GM12874 (cell line): ENCODE data around the gene DBNDD1.

Experiments
- TF ChIP-seq, protein P1 (sequence below): IDR thresholded peaks from 2 replicates; pipeline ENCODE4 v1.5.1; 2011; ENCODE audit warnings: low read depth, mild to moderate bottlenecking, control low read depth, low read length, moderate library complexity; ENCODE audit not compliant: insufficient read depth

The DBNDD1 gene

DNA sequence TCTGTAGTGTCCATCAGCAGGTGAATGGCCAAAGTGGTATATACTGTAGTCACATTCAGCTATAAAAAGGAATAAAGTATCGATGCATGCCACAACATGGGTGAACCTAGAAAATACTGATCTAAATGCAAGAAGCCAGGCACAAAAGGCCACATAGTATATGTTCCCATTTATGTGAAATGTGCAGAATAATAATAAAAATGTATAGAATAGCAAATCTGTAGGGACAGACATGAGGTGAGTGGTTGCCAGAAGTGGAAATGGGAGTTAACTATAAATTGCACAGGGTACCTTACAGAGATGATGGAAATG is 23.1 kb downstream of the DBNDD1 start:
- TF ChIP-seq, protein P1, sequence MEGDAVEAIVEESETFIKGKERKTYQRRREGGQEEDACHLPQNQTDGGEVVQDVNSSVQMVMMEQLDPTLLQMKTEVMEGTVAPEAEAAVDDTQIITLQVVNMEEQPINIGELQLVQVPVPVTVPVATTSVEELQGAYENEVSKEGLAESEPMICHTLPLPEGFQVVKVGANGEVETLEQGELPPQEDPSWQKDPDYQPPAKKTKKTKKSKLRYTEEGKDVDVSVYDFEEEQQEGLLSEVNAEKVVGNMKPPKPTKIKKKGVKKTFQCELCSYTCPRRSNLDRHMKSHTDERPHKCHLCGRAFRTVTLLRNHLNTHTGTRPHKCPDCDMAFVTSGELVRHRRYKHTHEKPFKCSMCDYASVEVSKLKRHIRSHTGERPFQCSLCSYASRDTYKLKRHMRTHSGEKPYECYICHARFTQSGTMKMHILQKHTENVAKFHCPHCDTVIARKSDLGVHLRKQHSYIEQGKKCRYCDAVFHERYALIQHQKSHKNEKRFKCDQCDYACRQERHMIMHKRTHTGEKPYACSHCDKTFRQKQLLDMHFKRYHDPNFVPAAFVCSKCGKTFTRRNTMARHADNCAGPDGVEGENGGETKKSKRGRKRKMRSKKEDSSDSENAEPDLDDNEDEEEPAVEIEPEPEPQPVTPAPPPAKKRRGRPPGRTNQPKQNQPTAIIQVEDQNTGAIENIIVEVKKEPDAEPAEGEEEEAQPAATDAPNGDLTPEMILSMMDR, result no peak

DNA sequence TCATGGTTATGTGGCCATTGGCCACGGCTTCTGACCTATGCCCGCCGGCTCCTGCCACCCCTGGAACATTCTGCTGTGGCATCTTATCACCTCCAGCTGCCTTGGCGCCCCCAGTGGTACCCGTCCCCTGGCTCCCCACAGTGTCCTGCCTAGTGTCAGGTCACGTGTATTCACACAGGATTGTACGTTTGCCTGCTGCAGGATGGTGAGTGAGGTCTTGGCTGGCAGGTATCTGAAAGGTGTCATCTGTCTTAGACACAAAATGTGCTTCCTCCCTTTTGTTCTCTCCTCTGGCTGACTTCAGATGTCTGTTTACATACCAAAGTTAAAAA is 24.9 kb downstream of the DBNDD1 start:
- TF ChIP-seq, protein P1, result no peak

DNA sequence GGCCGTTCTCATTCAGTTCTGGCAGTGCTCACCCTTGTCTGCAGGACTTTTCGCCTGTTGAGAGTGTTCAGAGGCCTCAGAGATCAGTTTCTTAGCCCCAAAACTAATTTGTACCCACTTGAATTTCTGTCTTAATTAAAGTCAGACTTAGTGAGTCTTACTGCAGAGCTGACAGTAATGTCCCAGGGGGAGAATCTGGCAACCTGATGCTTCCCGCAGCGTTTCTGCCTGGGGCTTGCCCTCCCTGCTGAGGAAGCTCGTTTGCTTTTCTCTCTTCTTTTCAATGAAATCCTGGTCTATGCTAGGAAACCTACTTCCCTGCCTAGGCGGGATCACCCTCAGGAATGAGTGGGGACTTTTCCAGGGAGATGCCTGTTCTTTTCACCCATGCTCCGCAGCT is 25.3 kb downstream of the DBNDD1 start:
- TF ChIP-seq, protein P1, result no peak

DNA sequence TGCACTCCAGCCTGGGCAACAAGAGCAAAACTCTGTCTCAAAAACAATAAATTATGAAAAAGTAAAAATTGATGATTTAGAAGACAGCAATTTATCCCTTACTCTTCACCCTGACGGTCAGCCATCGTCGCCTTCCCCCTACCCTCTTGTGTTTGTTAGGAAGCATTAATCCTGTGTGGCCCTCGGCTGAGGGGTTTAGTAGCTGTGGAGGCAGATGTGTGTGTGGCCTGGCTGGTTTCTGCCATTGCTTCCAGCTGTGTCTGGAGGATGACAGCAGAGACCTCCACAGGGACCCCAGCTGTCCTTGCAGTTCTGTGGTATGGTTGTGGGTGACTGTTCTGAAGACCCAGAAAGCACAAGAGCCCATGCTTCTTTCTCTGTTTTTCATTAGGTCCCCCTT is 25.9 kb downstream of the DBNDD1 start:
- TF ChIP-seq, protein P1, result no peak

DNA sequence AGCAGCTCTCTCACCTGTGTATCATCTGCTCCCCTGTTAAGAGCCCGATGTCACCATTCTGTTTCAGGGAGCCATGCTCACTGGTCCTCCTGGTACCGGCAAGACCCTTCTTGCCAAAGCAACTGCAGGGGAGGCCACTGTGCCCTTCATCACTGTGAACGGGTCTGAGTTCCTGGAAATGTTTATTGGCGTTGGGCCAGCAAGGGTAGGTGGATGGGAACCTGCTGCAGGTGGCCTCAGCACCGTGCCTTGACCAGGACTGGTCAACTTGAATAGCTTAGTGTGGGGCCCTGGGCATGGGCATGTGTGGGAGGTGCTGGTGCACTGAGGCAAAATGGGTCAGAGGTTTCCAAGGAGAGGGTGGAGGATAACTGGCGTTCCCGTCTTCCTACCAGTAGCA is 28.5 kb downstream of the DBNDD1 start:
- TF ChIP-seq, protein P1, result no peak

DNA sequence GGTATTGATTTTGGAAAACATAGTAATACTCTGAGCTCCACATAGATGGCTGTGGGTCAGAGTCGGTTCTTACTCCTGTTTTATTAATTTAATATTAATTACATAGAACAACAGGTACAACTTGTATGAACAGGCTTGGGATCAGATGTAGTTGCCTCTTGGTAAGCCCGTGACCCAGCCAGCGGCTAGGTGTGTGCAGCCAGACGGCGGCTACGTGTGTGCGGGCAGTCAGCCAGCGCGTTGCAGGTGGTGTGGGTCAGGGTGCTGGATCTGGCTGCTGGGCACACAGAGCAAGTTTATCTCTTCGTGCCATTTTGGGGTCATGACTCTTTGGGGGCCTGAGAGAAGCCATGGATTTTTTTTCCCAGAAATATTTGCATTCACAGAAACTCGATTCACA is 30.3 kb downstream of the DBNDD1 start:
- TF ChIP-seq, protein P1, result no peak

DNA sequence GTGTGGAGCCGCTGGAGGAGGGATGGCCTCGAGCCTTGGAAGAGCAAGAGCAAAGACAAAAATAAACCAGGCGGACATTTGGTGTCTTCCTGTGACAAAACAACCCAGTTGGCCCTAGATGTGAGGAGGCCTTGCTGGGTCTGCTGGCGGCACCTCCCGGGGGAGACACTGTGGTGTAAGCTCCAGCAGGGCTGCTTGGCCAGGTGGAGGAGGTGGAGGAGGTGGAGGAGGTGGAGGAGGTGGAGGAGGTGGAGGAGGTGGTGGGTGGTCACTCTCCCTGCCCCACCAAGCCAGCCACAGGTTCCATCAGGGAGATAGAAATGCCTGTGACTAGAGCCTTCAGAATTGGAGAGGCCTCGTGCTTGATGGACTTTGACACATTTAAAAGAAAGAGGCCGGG is 32.1 kb downstream of the DBNDD1 start:
- TF ChIP-seq, protein P1, result no peak

DNA sequence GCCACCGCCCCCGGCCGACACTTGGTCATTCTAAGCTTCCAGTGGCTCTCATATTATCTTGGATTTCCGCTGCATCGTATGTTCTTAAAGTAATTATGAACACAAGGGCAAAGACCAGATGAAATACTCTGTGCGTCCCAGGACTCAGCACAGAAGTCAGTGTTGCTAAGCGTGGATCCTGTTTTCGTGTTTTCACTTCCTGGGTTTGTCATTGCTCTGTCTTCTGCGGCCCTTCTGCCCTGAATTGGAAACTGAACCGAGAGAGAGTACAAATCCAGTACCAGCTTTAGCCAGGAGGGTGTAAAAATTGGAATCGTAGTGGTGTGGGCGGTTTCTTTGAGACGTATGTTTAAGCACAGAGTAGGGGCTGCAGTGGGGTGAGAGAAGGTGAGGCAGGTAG is 32.7 kb downstream of the DBNDD1 start:
- TF ChIP-seq, protein P1, result no peak
